ENCODE data around the gene A2ML1.
"Not testable (repeated sequence)": the region's sequence is repeated elsewhere in the genome, so short reads cannot be mapped to it uniquely, and the experiment has no call there.

A2ML1 gene

DNA sequence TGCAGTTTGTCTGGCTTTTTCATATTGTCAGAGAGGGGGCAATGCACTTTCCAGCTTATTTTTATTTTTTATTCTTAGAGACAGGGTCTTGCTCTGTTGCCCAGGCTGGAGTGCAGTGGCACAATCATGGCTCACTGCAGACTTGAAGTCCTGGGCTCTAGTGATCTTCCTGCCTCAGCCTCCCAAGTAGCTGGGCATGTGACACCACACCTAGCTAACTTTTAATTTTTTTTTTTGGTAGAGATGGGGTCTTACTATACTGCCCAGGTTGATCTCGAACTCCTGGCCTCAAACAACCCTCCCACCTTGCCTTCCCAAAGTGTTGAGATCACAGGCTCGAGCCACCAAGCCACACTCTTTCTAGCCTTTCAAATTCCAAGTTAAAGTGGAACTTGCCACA lies 3.9 kb upstream of the A2ML1 start:
- DNase-seq: no peak

DNA sequence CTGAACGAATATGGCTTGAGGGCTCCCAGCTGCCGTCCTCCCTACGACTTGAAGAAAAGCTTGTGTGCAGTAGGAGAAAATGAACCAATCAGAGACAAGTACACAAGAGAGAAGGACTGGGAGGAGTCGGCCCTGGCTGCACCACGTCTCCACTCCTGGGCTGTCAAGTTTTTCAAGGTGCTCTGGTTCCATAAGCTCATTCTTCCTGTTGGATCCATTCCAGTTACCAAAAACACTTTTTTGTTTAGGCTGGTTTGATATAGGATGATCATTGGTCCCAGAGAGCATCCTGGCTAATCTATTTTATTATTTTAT lies 2.8 kb upstream of the A2ML1 start:
- DNase-seq: no peak

- DNase-seq: not testable (repeated sequence)
These were observed 1.6 kb upstream of the A2ML1 start for GRCh38 chr12:8820676-8821407.

- no peak for DNase-seq
These were observed 830 bp upstream of the A2ML1 start for GRCh38 chr12:8821591-8821990.

GRCh38 chr12:8823565-8824300 lies 1.3 kb downstream of the A2ML1 start:
- DNase-seq: peak; percentile 25

GRCh38 chr12:8827551-8828256 lies 5.3 kb downstream of the A2ML1 start:
- no peak for DNase-seq

- no peak for DNase-seq
These were observed 6.1 kb downstream of the A2ML1 start for GRCh38 chr12:8828257-8829124.

DNA sequence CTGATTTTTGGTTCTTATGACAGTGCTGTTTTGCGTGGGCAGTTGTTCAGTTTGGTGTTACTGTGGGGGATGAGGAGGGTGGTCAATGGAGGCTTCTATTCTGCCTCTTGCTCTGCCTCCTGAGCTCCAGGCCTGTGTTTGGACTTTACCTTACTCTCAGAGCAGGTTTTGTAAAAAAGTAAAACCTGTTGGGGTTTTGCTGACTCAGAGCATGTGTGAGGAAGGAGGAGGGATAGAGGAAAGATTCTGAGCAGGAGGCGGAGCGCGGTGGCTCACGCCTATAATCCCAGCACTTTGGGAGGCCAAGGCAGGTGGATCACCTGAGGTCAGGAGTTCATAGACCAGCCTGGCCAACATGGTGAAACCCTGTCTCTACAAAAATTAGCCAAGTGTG lies 6.7 kb downstream of the A2ML1 start:
- DNase-seq: no peak

DNA sequence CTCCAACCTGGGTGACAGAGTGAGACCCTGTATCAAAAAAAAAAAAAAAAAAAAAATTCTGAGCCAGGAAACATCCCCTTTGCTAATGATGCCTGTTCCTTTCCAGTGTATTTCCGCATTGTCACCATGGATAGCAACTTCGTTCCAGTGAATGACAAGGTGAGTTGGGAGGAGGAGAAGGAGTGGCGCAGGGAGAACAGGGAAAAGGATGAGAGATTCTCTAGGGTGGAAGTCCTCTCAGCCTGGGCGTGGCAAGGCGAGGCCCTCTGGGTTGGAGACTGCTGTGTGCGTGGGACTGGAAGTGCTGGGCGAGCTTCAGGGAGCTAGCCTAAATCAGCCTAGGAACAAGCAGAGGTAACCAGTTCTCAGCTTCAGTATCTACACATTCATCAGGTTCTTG lies 7.2 kb downstream of the A2ML1 start:
- DNase-seq: no peak

GRCh38 chr12:8831116-8831515 lies 8.7 kb downstream of the A2ML1 start:
- no peak for DNase-seq

DNA sequence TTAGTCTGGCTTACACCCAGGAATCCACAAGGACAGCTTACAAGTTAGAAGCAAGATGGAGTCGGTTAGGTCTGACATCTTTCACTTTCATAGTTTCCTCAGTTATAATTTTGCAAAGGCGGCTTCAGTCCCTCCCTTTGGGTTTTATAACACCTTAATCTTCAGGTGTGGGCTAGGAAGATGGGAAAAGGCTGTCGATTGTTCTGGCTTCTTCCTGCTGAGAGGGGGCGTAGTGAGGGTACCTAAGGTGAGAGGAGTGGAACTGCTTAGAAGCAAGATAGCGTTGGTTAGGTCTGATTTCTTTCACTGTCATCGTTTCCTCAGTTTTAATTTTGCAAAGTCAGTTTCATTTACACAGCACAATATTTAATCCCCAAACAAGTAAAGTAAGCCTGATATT lies 10.1 kb downstream of the A2ML1 start:
- DNase-seq: no peak

DNA sequence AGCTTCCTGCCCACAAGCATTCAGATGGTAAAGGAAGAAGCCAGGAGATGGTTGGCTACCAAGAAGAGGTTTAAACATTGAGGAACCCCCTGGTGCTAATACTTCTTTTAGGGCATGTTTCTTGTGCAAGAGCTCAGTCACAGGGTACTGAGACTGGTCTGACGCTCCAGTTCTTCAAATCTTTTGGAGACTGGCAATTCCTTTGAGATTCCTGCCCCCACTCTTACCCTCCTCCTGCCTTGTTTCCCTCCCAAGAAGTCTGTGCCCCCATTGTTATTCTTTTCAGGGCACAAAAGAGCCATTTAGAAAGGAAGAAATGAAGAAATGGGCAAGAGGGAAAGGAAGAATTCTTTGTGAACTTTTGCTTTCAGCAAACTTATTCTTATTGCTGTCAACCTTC lies 11.8 kb downstream of the A2ML1 start:
- no peak for DNase-seq

DNA sequence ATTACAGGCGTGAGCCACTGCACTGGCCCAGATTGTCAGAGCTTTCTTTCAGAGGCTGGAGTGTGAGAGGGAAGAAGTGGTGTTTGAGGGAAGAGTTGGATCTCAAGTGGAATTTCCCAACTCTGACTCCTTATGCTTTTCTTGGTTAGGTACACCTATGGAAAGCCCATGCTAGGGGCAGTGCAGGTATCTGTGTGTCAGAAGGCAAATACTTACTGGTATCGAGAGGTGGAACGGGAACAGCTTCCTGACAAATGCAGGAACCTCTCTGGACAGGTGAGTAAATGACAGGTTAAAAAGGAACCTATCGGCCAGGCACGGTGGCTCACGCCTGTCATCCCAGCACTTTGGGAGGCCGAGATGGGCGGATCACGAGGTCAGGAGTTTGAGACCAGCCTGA lies 14.9 kb downstream of the A2ML1 start:
- DNase-seq: no peak

GRCh38 chr12:8840321-8840720 lies 17.9 kb downstream of the A2ML1 start:
- DNase-seq: no peak

GRCh38 chr12:8840938-8841633 lies 18.7 kb downstream of the A2ML1 start:
- DNase-seq: no peak

GRCh38 chr12:8841778-8842177 lies 19.4 kb downstream of the A2ML1 start:
- DNase-seq: no peak

DNA sequence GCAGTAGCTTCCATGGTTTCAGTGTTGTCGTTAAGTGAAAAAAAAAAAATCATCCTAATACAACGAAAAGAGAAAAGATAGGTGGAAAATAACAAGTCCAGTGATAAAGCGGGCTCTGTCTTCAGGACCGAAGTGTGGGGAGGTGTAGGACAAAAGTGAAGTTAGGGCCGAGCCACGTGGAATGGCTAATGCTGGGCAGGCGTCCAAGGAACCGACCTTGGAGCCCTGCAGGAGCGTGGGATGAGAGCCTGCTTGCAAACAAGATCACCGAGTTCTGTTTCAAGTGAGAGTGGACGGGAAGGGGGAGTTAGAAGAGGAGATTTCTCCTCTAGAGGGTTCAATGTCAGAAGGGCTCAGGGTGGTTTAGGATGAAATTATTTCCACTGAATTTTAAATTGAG lies 22.2 kb downstream of the A2ML1 start:
- no peak for DNase-seq

DNA sequence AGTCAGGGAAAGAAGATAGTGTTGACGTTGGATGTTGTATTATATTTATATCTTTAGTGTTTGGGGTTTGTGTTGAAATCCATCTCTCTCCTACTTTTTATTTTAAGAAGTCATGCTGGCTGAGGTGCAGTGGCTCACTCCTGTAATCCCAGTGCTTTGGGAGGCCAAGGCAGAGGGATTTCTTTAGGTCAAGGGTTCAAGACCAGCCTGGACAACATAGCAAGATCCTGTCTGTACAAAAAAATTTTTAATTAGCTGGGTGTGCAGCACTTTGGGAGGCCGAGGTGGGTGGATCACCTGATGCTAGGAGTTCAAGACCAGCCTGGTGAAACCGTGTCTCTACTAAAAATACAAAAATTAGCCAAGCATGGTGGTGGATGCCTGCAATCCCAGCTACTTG lies 23.9 kb downstream of the A2ML1 start:
- DNase-seq: no peak

DNA sequence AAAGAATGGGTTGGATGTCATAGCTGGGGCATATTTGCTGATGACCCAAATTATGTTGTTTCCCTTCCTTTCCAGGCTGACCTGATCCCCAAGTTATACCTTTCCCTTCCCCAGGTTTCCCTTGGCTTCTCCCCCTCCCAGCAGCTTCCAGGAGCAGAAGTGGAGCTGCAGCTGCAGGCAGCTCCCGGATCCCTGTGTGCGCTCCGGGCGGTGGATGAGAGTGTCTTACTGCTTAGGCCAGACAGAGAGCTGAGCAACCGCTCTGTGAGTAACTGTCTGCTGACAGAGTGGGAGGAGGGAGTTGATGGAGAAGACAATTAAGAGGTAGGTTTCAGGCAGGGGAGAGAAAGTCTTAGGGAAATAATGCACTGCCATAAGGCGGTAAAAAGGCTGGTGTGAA lies 25.0 kb downstream of the A2ML1 start:
- no peak for DNase-seq

- no peak for DNase-seq
These were observed 27.5 kb downstream of the A2ML1 start for GRCh38 chr12:8849876-8850275.

- DNase-seq: no peak
These were observed 29.7 kb downstream of the A2ML1 start for GRCh38 chr12:8852119-8852518.

GRCh38 chr12:8855891-8856290 lies 33.5 kb downstream of the A2ML1 start:
- no peak for DNase-seq

GRCh38 chr12:8859448-8859847 lies 37.0 kb downstream of the A2ML1 start:
- not testable (repeated sequence) for DNase-seq

Data from fibroblast of upper back skin (primary cell).